ENCODE results near the gene TMEM54.

DNA sequence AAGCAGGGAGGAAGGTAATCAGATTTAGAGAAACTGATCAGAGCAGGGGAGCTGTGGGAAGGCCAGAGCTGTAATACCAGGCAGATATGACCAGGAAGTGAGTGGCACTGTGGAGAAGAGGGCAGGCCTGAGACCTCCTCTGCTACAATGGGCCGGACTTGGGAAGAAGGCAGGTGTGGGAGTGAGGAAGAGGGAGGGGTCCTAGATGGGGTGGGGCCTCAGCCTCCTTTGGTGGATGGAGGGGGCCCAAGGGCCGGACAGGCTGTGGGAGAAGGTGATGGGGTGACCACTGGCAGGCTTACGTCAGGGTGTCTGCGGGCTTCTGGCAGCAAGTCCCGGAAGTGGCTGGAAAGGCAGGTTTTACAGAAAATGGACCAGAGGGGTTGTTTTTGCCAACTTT is 19.9 kb downstream of the TMEM54 start:
- TF ChIP-seq, protein P1, sequence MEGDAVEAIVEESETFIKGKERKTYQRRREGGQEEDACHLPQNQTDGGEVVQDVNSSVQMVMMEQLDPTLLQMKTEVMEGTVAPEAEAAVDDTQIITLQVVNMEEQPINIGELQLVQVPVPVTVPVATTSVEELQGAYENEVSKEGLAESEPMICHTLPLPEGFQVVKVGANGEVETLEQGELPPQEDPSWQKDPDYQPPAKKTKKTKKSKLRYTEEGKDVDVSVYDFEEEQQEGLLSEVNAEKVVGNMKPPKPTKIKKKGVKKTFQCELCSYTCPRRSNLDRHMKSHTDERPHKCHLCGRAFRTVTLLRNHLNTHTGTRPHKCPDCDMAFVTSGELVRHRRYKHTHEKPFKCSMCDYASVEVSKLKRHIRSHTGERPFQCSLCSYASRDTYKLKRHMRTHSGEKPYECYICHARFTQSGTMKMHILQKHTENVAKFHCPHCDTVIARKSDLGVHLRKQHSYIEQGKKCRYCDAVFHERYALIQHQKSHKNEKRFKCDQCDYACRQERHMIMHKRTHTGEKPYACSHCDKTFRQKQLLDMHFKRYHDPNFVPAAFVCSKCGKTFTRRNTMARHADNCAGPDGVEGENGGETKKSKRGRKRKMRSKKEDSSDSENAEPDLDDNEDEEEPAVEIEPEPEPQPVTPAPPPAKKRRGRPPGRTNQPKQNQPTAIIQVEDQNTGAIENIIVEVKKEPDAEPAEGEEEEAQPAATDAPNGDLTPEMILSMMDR (IDR thresholded peaks at IDR 0.05) = no peak
- TF ChIP-seq POLR2A (IDR thresholded peaks at IDR 0.05) = no peak

Data from esophagus squamous epithelium (tissue), 4 donors.